COLO829 (cell line): ENCODE results near the gene HMGCR.

Experiments
- DNase-seq: peaks from one replicate; pipeline ENCODE4 v3.0.0; 2012; ENCODE audit warnings: low spot score

The HMGCR gene

DNA sequence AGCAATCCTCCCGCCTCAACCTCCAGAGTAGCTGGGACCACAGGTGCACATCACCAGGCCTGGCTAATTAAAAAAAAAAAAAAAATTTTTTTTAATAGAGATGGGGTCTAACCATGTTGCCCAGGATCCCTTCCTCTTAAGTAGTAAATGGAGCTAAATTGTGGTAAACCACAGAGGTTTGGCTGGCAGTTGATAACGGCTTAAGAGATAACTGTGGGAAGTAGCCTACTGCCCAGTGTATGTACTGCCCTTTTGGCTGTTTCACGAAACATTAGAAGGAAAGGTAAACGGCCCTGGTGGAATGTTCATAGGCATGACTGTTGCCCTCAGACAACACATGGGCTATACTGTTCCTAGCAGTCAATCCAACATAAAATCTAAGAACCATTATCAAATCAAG, 44.4 kb downstream of the HMGCR start:
- no peak for DNase-seq

DNA sequence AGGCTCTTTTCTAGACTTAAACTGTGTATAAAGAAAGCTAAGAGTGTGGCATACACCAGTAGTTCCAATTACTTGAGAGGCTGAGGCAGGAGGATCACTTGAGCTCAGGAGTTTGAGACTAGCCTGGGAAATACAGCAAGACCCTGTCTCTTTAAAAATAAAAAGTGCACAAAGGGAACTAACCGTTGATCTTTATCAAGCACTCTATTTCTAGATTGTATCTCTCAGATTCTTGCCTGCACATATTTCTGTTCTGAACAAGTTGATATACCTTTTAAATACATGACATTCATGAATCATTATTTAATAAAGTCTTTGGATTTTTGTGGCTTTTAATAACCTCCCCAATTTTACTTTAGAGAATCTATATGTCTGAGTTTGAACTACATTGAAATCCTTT, 47.2 kb downstream of the HMGCR start:
- DNase-seq: no peak

DNA sequence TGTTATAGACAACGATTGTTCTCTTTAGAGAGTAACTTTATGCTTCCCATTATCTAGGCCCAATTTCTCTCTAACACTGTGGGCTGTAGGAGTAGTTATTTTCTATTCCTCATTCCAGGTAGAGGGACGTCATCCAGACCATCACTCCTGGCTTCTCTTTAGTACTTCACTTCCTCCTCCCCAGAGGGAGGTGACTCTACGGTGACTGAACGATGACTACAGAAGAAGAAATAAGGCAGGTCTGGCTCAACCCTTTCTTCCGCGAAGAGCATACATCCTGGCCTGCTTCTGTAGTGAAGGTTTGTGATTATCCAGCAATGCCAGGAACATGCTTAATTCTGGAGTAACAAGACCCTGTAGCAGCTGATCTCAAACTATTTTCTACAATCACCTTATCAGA, 50.8 kb downstream of the HMGCR start:
- no peak for DNase-seq

DNA sequence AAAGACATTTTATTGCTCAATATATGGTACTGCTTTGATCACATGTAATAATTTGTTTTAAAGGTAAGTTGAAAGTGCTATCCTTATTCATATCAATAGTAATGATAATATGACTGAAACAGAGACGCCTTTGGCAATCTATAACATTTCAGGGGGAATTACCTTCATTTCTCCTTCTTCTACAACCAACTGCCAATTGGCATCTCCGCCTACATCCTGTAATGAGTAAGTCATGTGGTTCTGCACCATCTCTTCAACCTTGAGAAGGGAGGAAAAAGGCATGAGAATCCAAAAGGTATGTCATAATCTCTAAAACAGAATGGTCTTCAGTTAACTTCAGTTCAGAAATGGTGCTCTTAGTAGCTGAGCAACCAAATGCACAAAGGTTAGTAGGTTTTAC, 52.4 kb downstream of the HMGCR start:
- DNase-seq: no peak

DNA sequence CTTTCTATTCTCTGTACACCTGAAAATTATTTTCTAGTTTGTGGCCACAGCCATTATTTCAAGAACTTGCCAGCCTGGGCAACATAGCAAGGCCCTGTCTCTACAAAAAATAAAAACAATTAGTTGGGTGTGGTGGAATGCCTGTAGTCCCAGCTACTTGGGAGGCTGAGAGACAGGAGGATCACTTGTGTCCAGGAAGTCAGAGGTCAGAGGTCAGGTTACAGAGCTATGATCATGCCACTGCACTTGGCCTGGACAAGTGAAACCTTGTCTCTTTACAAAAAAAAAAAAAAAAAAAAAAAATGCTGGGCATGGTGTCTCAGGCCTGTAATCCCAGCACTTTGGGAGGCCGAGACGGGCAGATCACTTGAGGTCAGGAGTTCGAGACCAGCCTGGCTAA, 58.3 kb downstream of the HMGCR start:
- no peak for DNase-seq

GRCh38 chr5:75405296-75405695, 68.3 kb downstream of the HMGCR start:
- no peak for DNase-seq
